GM19324 (cell line): Measurements from ENCODE around the gene PTPN5.
"Not testable (repeated sequence)": the region's sequence is repeated elsewhere in the genome, so short reads cannot be mapped to it uniquely, and the experiment has no call there.

Experiments
- ATAC-seq: cut with Tn5 transposase; IDR thresholded peaks from one replicate; pipeline ENCODE4 v1.9.1; 2021; ENCODE audit warnings: mild to moderate bottlenecking, moderate library complexity; ENCODE audit not compliant: unreplicated experiment, low FRiP score

PTPN5 gene

GRCh38 chr11:18791207-18791968 lies at the start of gene PTPN5:
Gene PTPN5 (minus strand): TSS chr11:18791798. CDS start chr11:18771958, 19,840 bp downstream.
- ATAC-seq, result no peak

GRCh38 chr11:18836417-18836816 lies 44.8 kb upstream of the PTPN5 start:
- ATAC-seq, result no peak

- ATAC-seq, result no peak
These were observed 43.3 kb upstream of the PTPN5 start for GRCh38 chr11:18834754-18835466.

GRCh38 chr11:18820160-18820559 lies 28.6 kb upstream of the PTPN5 start:
- not testable (repeated sequence) for ATAC-seq

- no peak for ATAC-seq
These were observed 12.8 kb upstream of the PTPN5 start for GRCh38 chr11:18804199-18804999.

GRCh38 chr11:18802381-18803257 lies 11.0 kb upstream of the PTPN5 start:
- ATAC-seq, result peak; percentile 49

GRCh38 chr11:18798799-18799469 lies 7.3 kb upstream of the PTPN5 start:
- no peak for ATAC-seq

GRCh38 chr11:18794956-18795355 lies 3.4 kb upstream of the PTPN5 start:
- ATAC-seq, result no peak

- ATAC-seq, result no peak
These were observed 1.2 kb upstream of the PTPN5 start for GRCh38 chr11:18792827-18793226.

- no peak for ATAC-seq
These were observed 501 bp upstream of the PTPN5 start for GRCh38 chr11:18791969-18792628.

- no peak for ATAC-seq
These were observed 753 bp downstream of the PTPN5 start for GRCh38 chr11:18790883-18791206.

GRCh38 chr11:18789942-18790341 lies 1.7 kb downstream of the PTPN5 start:
- no peak for ATAC-seq

GRCh38 chr11:18785411-18785810 lies 6.2 kb downstream of the PTPN5 start:
- ATAC-seq, result no peak

GRCh38 chr11:18780896-18781295 lies 10.7 kb downstream of the PTPN5 start:
- no peak for ATAC-seq

- ATAC-seq, result no peak
These were observed 11.3 kb downstream of the PTPN5 start for GRCh38 chr11:18780329-18780728.

GRCh38 chr11:18778468-18778867 lies 13.1 kb downstream of the PTPN5 start:
- ATAC-seq, result no peak

- ATAC-seq, result no peak
These were observed 15.3 kb downstream of the PTPN5 start for GRCh38 chr11:18776324-18776723.

- ATAC-seq, result peak; percentile 72
These were observed 15.9 kb downstream of the PTPN5 start for GRCh38 chr11:18775492-18776292.
